HEK293 (cell line): Measurements from ENCODE around the gene ABTB2.

ENCODE experiments used
- GLI4 ChIP-seq: fragments of 450-650 bp; formaldehyde crosslinking; IDR thresholded peaks from 2 replicates; pipeline ENCODE4 v1.5.1; 2016; ENCODE audit warnings: missing biosample characterization, missing genetic modification characterization
- HOXC10 ChIP-seq: sonication (generic); formaldehyde crosslinking; IDR thresholded peaks from 2 replicates; pipeline ENCODE4 v1.8.1; 2023; ENCODE audit warnings: mild to moderate bottlenecking, missing genetic modification reagents
- SALL2 ChIP-seq: fragments of 450-650 bp; formaldehyde crosslinking; IDR thresholded peaks from 2 replicates; pipeline ENCODE4 v1.5.0; 2017; ENCODE audit warnings: missing biosample characterization, mild to moderate bottlenecking, missing genetic modification characterization, borderline replicate concordance
- SP2 ChIP-seq: fragments of 450-650 bp; formaldehyde crosslinking; IDR thresholded peaks from 2 replicates; pipeline ENCODE4 v1.5.1; 2016; ENCODE audit warnings: missing biosample characterization, missing genetic modification characterization
- ZBTB1 ChIP-seq: fragments of 450-650 bp; formaldehyde crosslinking; IDR thresholded peaks from 2 replicates; pipeline ENCODE4 v1.5.1; 2016; ENCODE audit warnings: missing biosample characterization, missing genetic modification characterization
- ZEB2 ChIP-seq: fragments of 450-650 bp; formaldehyde crosslinking; IDR thresholded peaks from 2 replicates; pipeline ENCODE4 v1.5.1; 2016; ENCODE audit warnings: missing biosample characterization, missing genetic modification characterization
- ZNF121 ChIP-seq: fragments of 450-650 bp; formaldehyde crosslinking; IDR thresholded peaks from 2 replicates; pipeline ENCODE4 v1.5.1; 2016; ENCODE audit warnings: missing biosample characterization, missing genetic modification characterization
- ZNF155 ChIP-seq: fragments of 450-650 bp; formaldehyde crosslinking; IDR thresholded peaks from 2 replicates; pipeline ENCODE4 v1.5.1; 2016; ENCODE audit warnings: missing biosample characterization, missing genetic modification characterization
- ZNF16 ChIP-seq: fragments of 450-650 bp; formaldehyde crosslinking; IDR thresholded peaks from 2 replicates; pipeline ENCODE4 v1.5.1; 2016; ENCODE audit warnings: low read depth, missing biosample characterization, missing genetic modification characterization
- ZNF19 ChIP-seq: fragments of 450-650 bp; formaldehyde crosslinking; IDR thresholded peaks from 2 replicates; pipeline ENCODE4; 2016; ENCODE audit warnings: missing biosample characterization, missing genetic modification characterization, low read depth
- ZNF2 ChIP-seq: fragments of 450-650 bp; formaldehyde crosslinking; IDR thresholded peaks from 2 replicates; pipeline ENCODE4 v1.5.1; 2016; ENCODE audit warnings: missing biosample characterization, missing genetic modification characterization
- ZNF214 ChIP-seq: fragments of 450-650 bp; formaldehyde crosslinking; IDR thresholded peaks from 2 replicates; pipeline ENCODE4 v1.5.1; 2017; ENCODE audit warnings: missing biosample characterization, mild to moderate bottlenecking, missing genetic modification characterization, borderline replicate concordance
- ZNF221 ChIP-seq: fragments of 450-650 bp; formaldehyde crosslinking; IDR thresholded peaks from 2 replicates; pipeline ENCODE4 v1.5.1; 2017; ENCODE audit warnings: missing biosample characterization, missing genetic modification characterization, borderline replicate concordance
- ZNF274 ChIP-seq, 2 experiments: fragments of 200-500 bp in 1 of 2; fragments of 450-650 bp in 1 of 2; sonication (Bioruptor generic) in 1 of 2; formaldehyde crosslinking in 1 of 2; IDR thresholded peaks; 2 replicates each; pipeline versions ENCODE4 v1.5.1 to v1.6.1; 2014 to 2016; ENCODE audit warnings: borderline replicate concordance in 1 of 2, inconsistent platforms in 1 of 2, low read length in 1 of 2, missing biosample characterization in 1 of 2, missing genetic modification characterization in 1 of 2
- ZNF433 ChIP-seq: fragments of 450-650 bp; formaldehyde crosslinking; IDR thresholded peaks from 2 replicates; pipeline ENCODE4 v1.5.1; 2016; ENCODE audit warnings: missing biosample characterization, missing genetic modification characterization, low read depth
- ZNF585B ChIP-seq: fragments of 450-650 bp; formaldehyde crosslinking; IDR thresholded peaks from 2 replicates; pipeline ENCODE4 v1.5.1; 2016; ENCODE audit warnings: missing biosample characterization, missing genetic modification characterization
- ZNF600 ChIP-seq: fragments of 450-650 bp; formaldehyde crosslinking; IDR thresholded peaks from 2 replicates; pipeline ENCODE4 v1.5.1; 2016; ENCODE audit warnings: missing biosample characterization, missing genetic modification characterization
- ZNF76 ChIP-seq: fragments of 450-650 bp; formaldehyde crosslinking; IDR thresholded peaks from 2 replicates; pipeline ENCODE4; 2016; ENCODE audit warnings: low read depth, missing biosample characterization, missing genetic modification characterization, borderline replicate concordance
- ZSCAN30 ChIP-seq: fragments of 450-650 bp; IDR thresholded peaks from 2 replicates; pipeline ENCODE4 v1.5.1; 2018; ENCODE audit warnings: missing biosample characterization, mild to moderate bottlenecking, missing genetic modification characterization, moderate library complexity
- ZXDB ChIP-seq: fragments of 450-650 bp; formaldehyde crosslinking; IDR thresholded peaks from 2 replicates; pipeline ENCODE4 v1.5.1; 2016; ENCODE audit warnings: missing biosample characterization, missing genetic modification characterization
- TF ChIP-seq, protein P1 (sequence below): fragments of 450-650 bp; formaldehyde crosslinking; IDR thresholded peaks from 2 replicates; pipeline ENCODE4 v1.5.1; 2016; ENCODE audit warnings: missing biosample characterization, missing genetic modification characterization
- TF ChIP-seq, protein P2 (sequence below): fragments of 450-650 bp; formaldehyde crosslinking; IDR thresholded peaks from 2 replicates; pipeline ENCODE4 v1.5.1; 2016; ENCODE audit warnings: missing biosample characterization, missing genetic modification characterization
- TF ChIP-seq, protein P3 (sequence below): fragments of 450-650 bp; formaldehyde crosslinking; IDR thresholded peaks from 2 replicates; pipeline ENCODE4 v1.5.1; 2016; ENCODE audit warnings: missing biosample characterization, missing genetic modification characterization
- TF ChIP-seq, protein P4 (sequence below): fragments of 450-650 bp; formaldehyde crosslinking; IDR thresholded peaks from 2 replicates; pipeline ENCODE4 v1.5.1; 2016; ENCODE audit warnings: missing biosample characterization, missing genetic modification characterization

Gene ABTB2

DNA sequence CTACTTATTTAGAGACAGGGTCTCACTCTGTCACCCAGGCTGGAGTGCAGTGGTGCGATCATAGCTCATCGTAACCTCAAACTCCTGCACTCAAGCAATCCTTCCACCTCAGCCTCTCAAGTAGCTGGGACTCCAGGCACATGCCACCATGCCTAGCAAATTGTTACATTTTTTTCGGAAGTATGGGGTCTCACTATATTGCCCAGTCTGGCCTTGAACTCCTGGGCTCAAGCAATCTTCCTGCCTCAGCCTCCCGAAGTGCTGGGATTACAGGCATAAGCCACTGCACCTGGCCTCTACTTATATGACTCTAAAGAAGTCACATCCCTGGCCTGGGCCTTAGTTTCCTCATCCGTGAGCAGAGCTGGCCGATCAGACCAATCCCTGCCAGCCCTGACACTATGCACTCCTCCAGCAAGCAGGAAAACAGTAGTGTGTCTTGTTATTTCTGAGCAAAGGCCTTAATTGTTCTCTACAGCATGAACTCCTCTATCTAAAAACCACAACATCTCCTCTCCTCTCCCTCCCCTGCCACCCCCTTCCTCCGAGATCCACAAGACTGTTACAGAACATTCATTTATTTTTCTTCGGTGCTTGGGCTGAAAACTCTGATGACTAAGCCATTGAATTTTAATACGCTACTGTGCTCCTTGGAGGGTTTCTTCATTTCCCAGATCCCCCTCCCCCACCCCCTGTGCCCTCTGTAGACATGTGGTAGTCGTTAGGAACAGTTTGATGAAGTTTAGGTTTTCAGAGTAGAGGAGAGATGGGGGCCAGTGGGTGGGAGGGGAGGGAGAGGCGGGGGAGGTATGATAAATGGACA is 91.5 kb downstream of the ABTB2 start (continued):
- TF ChIP-seq ZNF221 (tag by site-specific recombination), result no peak
- TF ChIP-seq ZNF16 (tag by site-specific recombination), result no peak
- no peak for TF ChIP-seq ZNF214
- TF ChIP-seq, protein P1, sequence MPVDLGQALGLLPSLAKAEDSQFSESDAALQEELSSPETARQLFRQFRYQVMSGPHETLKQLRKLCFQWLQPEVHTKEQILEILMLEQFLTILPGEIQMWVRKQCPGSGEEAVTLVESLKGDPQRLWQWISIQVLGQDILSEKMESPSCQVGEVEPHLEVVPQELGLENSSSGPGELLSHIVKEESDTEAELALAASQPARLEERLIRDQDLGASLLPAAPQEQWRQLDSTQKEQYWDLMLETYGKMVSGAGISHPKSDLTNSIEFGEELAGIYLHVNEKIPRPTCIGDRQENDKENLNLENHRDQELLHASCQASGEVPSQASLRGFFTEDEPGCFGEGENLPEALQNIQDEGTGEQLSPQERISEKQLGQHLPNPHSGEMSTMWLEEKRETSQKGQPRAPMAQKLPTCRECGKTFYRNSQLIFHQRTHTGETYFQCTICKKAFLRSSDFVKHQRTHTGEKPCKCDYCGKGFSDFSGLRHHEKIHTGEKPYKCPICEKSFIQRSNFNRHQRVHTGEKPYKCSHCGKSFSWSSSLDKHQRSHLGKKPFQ, result no peak
- TF ChIP-seq ZSCAN30 (tag by site-specific recombination), result no peak
- no peak for TF ChIP-seq ZNF433 (tag by site-specific recombination)
- no peak for TF ChIP-seq ZNF76 (tag by site-specific recombination)
- no peak for TF ChIP-seq ZNF19
- TF ChIP-seq ZNF585B, result no peak
- TF ChIP-seq ZNF155 (tag by site-specific recombination), result no peak
- peak; percentile 99 for TF ChIP-seq ZNF121 (tag by site-specific recombination)
- no peak for TF ChIP-seq ZNF274 (IDR thresholded peaks at IDR 0.05; ENCODE audit: low read length)
- TF ChIP-seq ZNF274 (tag by site-specific recombination; IDR thresholded peaks at IDR 0.05; ENCODE audit: borderline replicate concordance), result no peak
- TF ChIP-seq HOXC10, result no peak
- TF ChIP-seq ZBTB1, result no peak
- TF ChIP-seq, protein P2, sequence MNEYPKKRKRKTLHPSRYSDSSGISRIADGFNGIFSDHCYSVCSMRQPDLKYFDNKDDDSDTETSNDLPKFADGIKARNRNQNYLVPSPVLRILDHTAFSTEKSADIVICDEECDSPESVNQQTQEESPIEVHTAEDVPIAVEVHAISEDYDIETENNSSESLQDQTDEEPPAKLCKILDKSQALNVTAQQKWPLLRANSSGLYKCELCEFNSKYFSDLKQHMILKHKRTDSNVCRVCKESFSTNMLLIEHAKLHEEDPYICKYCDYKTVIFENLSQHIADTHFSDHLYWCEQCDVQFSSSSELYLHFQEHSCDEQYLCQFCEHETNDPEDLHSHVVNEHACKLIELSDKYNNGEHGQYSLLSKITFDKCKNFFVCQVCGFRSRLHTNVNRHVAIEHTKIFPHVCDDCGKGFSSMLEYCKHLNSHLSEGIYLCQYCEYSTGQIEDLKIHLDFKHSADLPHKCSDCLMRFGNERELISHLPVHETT, result no peak
- TF ChIP-seq, protein P3, sequence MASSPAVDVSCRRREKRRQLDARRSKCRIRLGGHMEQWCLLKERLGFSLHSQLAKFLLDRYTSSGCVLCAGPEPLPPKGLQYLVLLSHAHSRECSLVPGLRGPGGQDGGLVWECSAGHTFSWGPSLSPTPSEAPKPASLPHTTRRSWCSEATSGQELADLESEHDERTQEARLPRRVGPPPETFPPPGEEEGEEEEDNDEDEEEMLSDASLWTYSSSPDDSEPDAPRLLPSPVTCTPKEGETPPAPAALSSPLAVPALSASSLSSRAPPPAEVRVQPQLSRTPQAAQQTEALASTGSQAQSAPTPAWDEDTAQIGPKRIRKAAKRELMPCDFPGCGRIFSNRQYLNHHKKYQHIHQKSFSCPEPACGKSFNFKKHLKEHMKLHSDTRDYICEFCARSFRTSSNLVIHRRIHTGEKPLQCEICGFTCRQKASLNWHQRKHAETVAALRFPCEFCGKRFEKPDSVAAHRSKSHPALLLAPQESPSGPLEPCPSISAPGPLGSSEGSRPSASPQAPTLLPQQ (tag by site-specific recombination), result no peak
- TF ChIP-seq ZNF600 (tag by site-specific recombination), result peak; percentile 67
- no peak for TF ChIP-seq SP2 (tag by site-specific recombination)
- TF ChIP-seq ZEB2 (tag by site-specific recombination), result no peak
- TF ChIP-seq, protein P4, sequence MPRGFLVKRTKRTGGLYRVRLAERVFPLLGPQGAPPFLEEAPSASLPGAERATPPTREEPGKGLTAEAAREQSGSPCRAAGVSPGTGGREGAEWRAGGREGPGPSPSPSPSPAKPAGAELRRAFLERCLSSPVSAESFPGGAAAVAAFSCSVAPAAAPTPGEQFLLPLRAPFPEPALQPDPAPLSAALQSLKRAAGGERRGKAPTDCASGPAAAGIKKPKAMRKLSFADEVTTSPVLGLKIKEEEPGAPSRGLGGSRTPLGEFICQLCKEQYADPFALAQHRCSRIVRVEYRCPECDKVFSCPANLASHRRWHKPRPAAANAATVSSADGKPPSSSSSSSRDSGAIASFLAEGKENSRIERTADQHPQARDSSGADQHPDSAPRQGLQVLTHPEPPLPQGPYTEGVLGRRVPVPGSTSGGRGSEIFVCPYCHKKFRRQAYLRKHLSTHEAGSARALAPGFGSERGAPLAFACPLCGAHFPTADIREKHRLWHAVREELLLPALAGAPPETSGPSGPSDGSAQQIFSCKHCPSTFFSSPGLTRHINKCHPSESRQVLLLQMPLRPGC (tag by site-specific recombination), result no peak
- TF ChIP-seq ZNF2 (tag by site-specific recombination), result 0 out of 2 replicates have a peak, but pooled peaks have one; percentile 36
- no peak for TF ChIP-seq SALL2 (tag by site-specific recombination)
- no peak for TF ChIP-seq ZXDB
- no peak for TF ChIP-seq GLI4 (tag by site-specific recombination)
